Endothelial cell of umbilical vein (primary cell): ENCODE data around the gene LMNTD1. TPM values are rescaled to one million over a fixed set of nuclear protein-coding genes. Genes with fewer than 3 reads are reported as not detected.

ENCODE experiments used
- polyA plus RNA-seq, 4 experiments: library from polyadenylated mRNA; depleted of rRNA in 3 of 4; stranded (reverse) in 3 of 4; unstranded in 1 of 4; fragments of >200 nt; gene quantifications; 2 replicates each; pipeline versions ENCODE4 v1.2.1 to v1.2.3, GENCODE V29; 2011 to 2012; ENCODE audit warnings: missing spikeins in 1 of 4
- small RNA-seq: library from RNA; depleted of rRNA; stranded (forward); fragments of <200 nt; gene quantifications from one replicate; pipeline ENCODE3, GENCODE V24; 2012; ENCODE audit warnings: low replicate concordance, low read depth; ENCODE audit not compliant: insufficient read depth, insufficient read length
- total RNA-seq: library from RNA; stranded (reverse); gene quantifications from 2 replicates; pipeline ENCODE4 v1.2.3, GENCODE V29; 2021

The LMNTD1 gene
- total and polyA plus RNA-seq, 2 donors (not counting 3 experiments of a cell fraction or from before 2014, with no cell fraction given) = not detected

Small RNAs within 50 kb of the gene (small RNA-seq; reads per million reads assigned to genes)
- gene TUBB4BP1 = not detected
